Measurements from ENCODE around the gene GREB1.

DNA sequence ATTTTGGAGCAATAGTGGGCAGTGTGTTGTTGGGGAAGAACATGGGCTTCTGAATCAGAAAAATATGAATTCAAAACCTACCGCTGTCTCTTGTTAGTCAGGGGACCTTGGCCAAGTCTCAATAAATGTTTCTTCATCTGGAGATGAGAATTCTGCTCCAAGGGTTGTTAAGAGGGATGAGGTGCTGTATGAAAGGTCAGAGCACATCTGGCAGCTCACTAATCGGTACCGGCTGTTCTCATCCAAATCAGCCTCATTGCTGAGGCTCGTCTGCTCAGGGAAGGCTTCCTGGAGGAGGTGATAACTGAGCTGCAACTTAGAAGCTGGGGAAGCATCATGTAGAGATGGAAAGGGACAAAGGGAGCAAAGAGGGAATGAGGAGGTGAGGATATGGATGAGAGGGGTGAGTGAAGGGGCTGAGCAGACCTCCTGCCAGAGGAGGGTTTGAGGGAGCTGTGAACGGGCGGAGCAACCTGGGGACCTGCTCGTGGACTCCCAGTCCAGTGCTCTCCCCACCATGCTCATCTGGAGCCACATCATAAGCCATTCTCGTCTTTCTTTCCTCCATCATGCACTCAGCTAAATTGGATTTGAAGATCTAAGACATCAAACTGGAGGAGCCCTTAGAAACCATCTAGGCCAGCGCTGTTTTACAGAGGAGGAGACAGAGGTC lies 47.4 kb downstream of the GREB1 start:
- TF ChIP-seq, protein P1, sequence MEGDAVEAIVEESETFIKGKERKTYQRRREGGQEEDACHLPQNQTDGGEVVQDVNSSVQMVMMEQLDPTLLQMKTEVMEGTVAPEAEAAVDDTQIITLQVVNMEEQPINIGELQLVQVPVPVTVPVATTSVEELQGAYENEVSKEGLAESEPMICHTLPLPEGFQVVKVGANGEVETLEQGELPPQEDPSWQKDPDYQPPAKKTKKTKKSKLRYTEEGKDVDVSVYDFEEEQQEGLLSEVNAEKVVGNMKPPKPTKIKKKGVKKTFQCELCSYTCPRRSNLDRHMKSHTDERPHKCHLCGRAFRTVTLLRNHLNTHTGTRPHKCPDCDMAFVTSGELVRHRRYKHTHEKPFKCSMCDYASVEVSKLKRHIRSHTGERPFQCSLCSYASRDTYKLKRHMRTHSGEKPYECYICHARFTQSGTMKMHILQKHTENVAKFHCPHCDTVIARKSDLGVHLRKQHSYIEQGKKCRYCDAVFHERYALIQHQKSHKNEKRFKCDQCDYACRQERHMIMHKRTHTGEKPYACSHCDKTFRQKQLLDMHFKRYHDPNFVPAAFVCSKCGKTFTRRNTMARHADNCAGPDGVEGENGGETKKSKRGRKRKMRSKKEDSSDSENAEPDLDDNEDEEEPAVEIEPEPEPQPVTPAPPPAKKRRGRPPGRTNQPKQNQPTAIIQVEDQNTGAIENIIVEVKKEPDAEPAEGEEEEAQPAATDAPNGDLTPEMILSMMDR (conservative IDR thresholded peaks at IDR 0.05; ENCODE audit: low read depth, low read length): no peak
- no peak for TF ChIP-seq EZH2 (IDR thresholded peaks at IDR 0.05; ENCODE audit: borderline replicate concordance, low read depth, low read length, poor library complexity, severe bottlenecking)
